NOMO-1 (cell line): ENCODE data around the gene TSPAN9.

Source experiments
- DNase-seq, 2 experiments: peaks; one replicate each; lab custom pipeline; 2025; ENCODE audit not compliant: unreplicated experiment in 2 of 2; lab: John Stamatoyannopoulos, UW

Gene TSPAN9

DNA sequence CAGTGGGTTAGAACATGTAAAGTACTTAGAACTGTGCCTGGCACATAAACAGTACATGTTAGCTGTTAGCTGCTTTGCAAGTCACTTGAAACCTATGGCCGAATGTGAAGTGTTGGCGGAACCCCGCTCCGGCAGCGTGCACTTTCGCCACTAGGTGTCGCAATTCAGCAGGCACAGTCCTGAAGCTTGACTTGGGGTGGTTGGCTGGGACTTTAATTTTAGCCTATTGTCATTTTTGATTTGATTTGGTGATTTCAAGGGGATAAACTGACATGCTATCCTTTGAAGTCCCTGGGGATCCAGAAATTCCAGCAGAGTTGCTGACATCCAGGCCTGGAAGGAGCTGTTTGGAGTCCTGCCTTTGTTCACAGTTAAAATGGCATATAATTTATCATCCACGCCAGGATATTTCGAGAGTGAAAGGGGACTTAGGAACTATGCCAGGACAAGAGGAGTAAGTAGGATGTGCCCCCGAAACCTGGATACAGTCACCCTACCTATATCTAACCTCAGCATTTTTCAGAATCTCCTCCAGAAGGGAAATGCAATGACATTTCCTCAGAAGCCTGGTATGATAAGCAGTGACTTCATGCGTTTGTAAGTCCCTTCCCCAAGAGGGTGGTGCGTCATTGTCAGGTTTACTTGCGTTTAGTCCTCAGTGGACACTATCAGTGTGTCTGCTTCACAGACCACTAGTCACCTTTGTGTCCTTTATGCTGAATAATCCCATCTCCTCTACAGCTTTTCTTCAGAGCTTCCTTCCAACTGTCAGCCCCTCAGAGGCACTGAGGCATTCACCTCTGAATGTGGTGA is 3.5 kb upstream of the TSPAN9 start:
- peak; percentile 47 to 53 for DNase-seq

GRCh38 chr12:3075315-3075714 is 1.9 kb upstream of the TSPAN9 start:
- DNase-seq, result no peak

GRCh38 chr12:3077572-3078081 is 448 bp downstream of the TSPAN9 start:
- DNase-seq, result no peak

GRCh38 chr12:3078086-3078820 is 1.1 kb downstream of the TSPAN9 start:
- no peak for DNase-seq

DNA sequence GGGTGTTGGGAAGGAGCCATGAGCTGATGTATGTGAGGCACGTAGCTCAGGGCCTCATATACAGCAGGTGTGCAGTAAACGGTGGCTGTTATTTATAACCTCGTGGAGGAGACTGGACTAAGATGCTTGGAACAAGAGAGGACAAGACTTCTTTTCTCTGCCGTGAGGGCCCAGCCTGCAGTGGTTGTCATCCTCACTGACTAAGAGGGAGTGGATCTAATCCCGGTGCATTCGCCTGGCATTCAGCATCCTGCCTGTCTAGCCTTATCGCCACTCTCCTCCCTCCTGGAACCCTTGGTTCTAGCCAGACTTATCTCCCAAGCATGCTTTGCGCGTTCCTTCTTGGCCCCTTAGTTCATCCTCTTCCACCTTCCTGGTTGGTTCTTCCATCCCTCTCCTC is 3.9 kb downstream of the TSPAN9 start:
- DNase-seq, result no peak

GRCh38 chr12:3081886-3082285 is 4.7 kb downstream of the TSPAN9 start:
- no peak for DNase-seq

- DNase-seq, result no peak
Observed at GRCh38 chr12:3083241-3083920, 6.2 kb downstream of the TSPAN9 start.

GRCh38 chr12:3083921-3084347 is 6.8 kb downstream of the TSPAN9 start:
- DNase-seq, result no peak

DNA sequence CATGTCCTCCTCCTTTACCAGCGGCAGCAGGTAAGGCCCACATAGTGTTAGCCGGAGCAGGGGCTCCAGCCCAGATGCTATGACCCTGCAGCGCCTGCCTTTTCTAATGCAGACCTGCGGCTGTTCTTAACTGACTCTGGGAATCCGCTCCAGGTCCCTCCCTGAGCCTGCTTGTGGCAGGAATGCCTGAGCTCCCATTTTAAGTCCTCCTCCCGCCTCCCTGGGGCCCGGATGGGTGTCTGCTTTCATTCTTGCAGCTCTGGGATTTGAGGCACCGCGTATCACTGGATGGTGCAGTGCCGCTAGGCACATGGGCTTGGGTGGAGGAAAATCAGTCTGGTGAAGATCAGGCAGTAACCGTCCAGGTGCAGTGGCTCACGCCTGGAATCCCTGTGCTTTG is 7.6 kb downstream of the TSPAN9 start:
- DNase-seq, result no peak

GRCh38 chr12:3085341-3086139 is 8.4 kb downstream of the TSPAN9 start:
- no peak for DNase-seq

DNA sequence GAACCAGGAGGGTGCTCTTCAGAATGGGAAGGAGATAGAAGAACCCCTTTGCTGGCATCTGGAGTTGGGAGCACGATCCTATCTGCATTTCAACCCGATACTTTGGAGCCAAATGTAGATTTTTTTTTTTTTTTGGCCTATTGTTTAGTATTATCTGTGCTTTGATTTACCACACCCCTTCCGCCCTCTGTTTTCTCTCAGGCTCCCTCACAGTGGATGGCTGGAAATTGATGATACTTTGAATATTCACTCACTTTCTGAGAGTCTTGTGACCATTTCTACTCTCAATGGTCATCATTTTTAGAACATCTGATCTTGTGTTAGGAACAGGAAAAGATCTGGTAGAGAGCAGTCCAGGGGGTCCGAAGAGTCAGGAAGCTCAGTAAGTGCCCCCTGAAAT is 9.0 kb downstream of the TSPAN9 start:
- no peak for DNase-seq

DNA sequence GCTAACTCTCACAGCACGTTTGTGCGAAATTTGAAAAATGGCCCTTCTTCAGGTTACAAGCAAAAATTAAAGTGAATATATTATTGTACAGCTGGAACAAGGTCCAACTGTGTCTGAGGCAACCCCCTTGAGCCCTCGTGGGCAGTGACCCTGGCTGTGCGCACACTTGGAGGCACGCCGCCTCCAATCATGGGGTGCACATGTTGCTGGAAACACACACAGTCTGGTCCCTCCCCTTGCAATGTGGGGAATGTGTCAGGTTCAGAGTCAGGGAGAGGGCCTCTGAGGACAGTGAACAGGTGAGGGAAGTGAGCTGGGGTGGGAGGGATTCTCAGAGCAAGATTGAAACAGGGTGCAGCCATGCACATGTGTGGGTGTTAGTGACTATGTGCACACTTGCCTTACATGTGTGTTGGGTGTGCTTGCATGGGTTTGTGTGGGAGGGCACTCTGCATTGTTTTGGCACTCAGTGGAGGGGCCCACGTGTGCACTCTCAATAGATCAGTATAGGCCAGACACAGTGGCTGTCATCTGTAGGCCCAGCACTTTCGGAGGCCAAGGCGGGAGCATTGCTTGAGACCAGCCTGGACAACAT is 9.6 kb downstream of the TSPAN9 start:
- DNase-seq, result no peak

DNA sequence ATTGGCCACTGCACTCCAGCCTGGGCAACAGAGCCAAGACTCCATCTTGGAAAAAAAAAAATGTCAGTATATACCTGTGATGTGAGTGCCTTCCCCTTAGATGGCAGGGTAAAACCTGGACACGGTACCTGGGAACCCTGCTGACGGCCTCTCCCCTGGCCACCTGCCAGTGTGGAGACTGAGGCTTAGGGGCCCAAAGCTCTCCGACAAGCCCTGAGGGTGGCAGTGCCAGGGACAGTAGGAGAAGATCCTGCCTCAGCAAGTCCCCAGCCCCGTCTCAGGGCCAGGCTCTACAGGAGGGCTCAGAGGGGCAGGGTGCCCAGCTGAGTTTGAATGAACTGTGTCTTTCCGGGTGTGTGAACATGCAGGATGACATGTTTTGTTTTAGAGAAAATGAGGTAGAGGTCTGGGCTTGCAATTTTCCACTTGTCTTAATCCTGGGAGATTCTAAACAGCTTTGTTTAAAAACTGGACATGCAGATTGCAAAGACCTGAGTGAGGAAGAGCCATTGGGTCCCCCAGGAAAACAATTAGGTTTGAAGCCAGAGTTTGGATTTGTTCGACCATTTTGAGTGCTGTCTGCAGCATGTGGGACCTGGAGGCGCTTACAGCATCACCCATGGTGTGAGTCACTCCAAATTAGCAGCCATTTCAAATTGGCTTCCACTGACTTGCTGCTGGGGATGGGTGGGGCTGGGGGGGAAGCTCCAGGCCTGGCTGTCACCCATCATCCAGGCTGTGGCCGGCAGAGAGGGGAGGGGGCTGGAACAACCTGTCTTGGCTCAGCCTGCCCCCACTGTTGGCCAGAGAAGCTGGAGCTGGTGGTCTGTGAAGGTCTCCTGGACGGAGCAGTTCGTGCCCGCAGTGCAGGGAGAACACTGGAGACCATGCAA is 10.8 kb downstream of the TSPAN9 start:
- DNase-seq, result no peak

GRCh38 chr12:3089588-3089987 is 12.4 kb downstream of the TSPAN9 start:
- DNase-seq, result no peak

DNA sequence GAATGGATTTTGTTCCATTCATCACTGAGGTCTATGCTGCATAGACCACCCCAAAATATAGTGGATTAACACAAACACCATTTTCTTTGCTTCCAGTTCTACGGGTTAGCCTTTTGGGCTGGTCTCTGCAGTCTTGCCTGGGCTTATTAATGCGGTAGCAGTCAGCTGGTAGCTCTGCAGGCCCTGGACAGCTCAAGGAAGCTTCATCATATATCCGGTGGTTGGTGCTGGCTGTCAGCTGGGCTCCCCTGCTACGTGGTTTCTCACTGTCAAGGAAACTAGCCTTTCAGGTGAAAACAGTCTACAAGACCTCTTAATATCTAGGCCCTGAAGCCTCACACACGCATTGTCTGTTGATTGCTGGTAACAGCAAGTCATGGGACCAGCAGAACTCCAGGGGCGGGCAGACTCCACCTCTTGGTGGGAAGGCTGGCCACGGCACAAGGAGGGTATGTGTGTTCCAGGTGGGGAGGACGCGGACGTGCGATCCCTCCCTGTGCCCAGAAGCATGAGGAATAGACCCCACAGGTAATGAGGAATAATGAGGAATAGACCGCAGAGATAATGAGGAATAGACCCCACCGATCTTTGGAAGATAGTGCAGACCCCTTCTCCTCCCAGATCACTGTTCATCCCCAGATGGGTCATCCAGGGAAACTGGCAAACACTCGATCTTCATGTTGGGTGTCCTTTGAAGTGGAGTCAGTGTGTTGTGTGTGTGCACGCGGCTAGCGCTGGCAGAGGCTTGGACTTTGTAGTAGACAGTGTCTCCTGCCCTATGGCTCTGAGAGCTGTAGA is 13.3 kb downstream of the TSPAN9 start:
- no peak for DNase-seq

GRCh38 chr12:3091038-3091319 is 13.8 kb downstream of the TSPAN9 start:
- DNase-seq, result no peak

DNA sequence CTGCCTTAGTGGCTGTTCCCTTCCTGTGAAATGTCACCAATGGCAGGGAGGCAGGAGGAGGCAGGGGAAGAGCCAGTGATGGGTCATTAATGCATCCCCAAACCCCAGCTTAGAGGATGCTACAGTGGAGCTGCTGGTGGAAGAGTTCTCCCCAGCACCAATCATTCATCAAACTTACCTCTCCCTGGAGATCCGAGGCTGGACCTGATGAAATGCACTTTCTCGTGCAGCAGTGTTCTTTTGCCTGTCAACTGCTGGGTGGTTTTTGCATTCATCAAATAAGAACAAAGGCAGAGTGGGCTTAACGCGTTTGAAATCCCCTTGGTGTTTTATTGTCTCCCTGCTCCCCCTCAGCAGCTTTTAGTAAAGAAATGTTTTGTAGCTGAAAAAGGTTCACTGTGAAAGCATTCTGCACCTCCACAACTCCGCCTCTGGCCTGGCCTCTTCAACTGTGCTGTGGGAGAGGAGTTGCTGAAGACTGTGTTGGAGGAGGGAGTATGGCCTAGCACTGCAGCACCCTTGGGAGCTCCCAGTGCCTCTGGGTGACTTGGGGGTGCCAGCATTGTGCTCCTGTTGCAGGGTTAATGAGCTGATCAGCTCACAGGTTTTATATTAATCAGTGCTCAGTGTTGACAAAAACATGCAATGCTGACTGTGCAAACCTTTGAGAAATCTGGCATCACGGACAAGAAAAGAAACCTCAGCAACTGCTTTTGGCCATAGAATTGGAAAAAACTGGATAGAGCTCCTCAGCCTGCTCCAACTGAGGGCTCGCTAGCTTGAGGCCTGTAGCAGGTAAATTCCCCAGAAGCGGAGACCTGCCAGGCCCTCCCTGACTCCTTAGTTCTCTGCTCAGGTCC is 14.4 kb downstream of the TSPAN9 start:
- no peak for DNase-seq

DNA sequence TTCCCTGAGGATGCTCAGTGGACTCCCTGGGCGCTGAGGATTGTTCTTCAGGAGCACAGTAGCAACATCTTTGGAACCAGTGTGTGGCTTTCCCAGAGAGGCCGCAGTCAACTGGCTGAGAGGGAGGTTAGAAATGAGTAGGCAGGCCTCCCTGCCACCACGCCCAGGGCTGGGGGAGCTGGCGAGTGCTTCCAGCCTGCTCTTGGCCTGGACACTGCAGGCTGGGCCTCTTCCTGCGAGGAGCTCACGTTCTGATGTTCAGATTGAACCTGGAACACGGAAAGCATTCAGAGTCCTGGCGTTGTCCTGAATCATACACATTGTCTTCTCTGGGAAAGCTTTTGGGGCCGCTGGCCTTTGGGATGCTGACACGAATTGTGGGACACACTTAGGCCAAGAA is 15.6 kb downstream of the TSPAN9 start:
- no peak for DNase-seq
